ENCODE measurements around the gene CD79B.

- no peak for TF ChIP-seq POLR2A (IDR thresholded peaks at IDR 0.05)
- TF ChIP-seq CTCF (IDR thresholded peaks at IDR 0.05), result no peak
- TF ChIP-seq EP300 (IDR thresholded peaks at IDR 0.05), result no peak
Observed at GRCh38 chr17:63928172-63928666, 3.9 kb downstream of the CD79B start.
